ENCODE results near the gene LATS2. TPM values are rescaled to one million over a fixed set of nuclear protein-coding genes. Genes with fewer than 3 reads are reported as not detected.

Gene LATS2
- total and polyA plus RNA-seq, 2 of the 8 experiments (the other 6 are each of a cell fraction or from before 2014, with no cell fraction given): 8.3 to 26.2 TPM

GRCh38 chr13:20993661-20994440, 67.5 kb downstream of the LATS2 start (continued):
- TF ChIP-seq GTF2F1 (IDR thresholded peaks at IDR 0.05; ENCODE audit: borderline replicate concordance, low read depth, low read length): no peak
- TF ChIP-seq GABPA (IDR thresholded peaks at IDR 0.05; ENCODE audit: borderline replicate concordance, insufficient read depth, low read length): no peak
- no peak for TF ChIP-seq TCF12 (IDR thresholded peaks at IDR 0.05; ENCODE audit: low read depth, low read length)
